Loucy (cell line): Measurements from ENCODE around the gene JOSD2.

ENCODE experiments used
- EZH2phosphoT487 ChIP-seq: fragments of 200-600 bp; IDR thresholded peaks from 2 replicates; pipeline ENCODE4 v1.6.1; 2018; ENCODE audit warnings: antibody characterized with exemption, mild to moderate bottlenecking, moderate library complexity, borderline replicate concordance
- TF ChIP-seq, protein P1 (sequence below): fragments of 200-600 bp; sonication (generic); conservative IDR thresholded peaks from 2 replicates; pipeline ENCODE4 v1.5.1; 2014; ENCODE audit warnings: mild to moderate bottlenecking, antibody characterized with exemption, low read length

DNA sequence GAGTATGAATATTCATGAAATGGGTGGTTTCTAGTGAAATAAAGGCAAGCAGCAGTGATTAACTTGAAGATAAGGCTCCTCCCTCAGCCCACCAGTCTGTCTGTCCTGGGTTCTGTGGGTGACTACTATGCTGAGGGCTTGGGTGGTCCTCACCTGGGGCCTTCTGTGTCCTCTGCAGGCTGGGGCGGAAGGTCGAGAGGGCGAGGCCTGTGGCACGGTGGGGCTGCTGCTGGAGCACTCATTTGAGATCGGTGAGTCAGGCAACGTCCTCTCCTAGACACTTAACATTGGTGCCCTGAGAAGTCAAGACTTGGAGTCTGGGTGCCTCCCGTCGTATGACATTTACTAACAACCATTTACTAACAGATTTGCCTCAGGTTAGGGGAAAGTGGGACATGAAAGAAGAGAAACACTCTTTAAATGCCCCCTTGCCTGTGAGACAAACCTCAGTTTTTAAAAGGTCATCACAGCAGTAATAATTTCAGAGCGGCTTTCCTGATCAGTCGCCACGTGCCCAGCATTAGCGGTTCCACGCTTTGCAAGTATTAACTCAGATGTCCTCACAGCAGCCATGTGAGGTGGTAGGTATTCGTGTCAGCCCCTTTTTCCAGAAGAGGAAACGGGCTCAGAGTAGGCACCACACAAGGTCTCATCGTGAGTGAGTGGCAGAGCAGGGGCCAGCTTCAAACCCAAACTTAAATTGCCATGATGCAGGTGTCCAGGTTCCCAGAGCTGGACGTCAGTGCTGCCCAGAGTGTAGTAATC is 33.1 kb downstream of the JOSD2 start:
- TF ChIP-seq, protein P1, sequence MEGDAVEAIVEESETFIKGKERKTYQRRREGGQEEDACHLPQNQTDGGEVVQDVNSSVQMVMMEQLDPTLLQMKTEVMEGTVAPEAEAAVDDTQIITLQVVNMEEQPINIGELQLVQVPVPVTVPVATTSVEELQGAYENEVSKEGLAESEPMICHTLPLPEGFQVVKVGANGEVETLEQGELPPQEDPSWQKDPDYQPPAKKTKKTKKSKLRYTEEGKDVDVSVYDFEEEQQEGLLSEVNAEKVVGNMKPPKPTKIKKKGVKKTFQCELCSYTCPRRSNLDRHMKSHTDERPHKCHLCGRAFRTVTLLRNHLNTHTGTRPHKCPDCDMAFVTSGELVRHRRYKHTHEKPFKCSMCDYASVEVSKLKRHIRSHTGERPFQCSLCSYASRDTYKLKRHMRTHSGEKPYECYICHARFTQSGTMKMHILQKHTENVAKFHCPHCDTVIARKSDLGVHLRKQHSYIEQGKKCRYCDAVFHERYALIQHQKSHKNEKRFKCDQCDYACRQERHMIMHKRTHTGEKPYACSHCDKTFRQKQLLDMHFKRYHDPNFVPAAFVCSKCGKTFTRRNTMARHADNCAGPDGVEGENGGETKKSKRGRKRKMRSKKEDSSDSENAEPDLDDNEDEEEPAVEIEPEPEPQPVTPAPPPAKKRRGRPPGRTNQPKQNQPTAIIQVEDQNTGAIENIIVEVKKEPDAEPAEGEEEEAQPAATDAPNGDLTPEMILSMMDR = no peak
- TF ChIP-seq EZH2phosphoT487 = no peak
